ENCODE results near the gene SLC8A3. TPM values are rescaled to one million over a fixed set of nuclear protein-coding genes. Genes with fewer than 3 reads are reported as not detected.

Gene SLC8A3
- total RNA-seq, 4 donors from 2014 or later = 0.19 to 1.1 (median 0.66) TPM

- no peak for TF ChIP-seq CTCF (IDR thresholded peaks at IDR 0.05; ENCODE audit: low read depth)
Observed at GRCh38 chr14:70018713-70019211, 170.0 kb downstream of the SLC8A3 start.

- TF ChIP-seq CTCF (IDR thresholded peaks at IDR 0.05; ENCODE audit: low read depth) = no peak
Observed at GRCh38 chr14:70018230-70018629, 170.5 kb downstream of the SLC8A3 start.

GRCh38 chr14:70014406-70015095 lies 174.2 kb downstream of the SLC8A3 start:
- no peak for TF ChIP-seq CTCF (IDR thresholded peaks at IDR 0.05; ENCODE audit: low read depth)

GRCh38 chr14:70013271-70013873 lies 175.4 kb downstream of the SLC8A3 start:
- no peak for TF ChIP-seq CTCF (IDR thresholded peaks at IDR 0.05; ENCODE audit: low read depth)

- TF ChIP-seq CTCF (IDR thresholded peaks at IDR 0.05; ENCODE audit: low read depth) = no peak
Observed at GRCh38 chr14:70011708-70012107, 177.0 kb downstream of the SLC8A3 start.

GRCh38 chr14:70011098-70011497 lies 177.7 kb downstream of the SLC8A3 start:
- no peak for TF ChIP-seq CTCF (IDR thresholded peaks at IDR 0.05; ENCODE audit: low read depth)

- TF ChIP-seq CTCF (IDR thresholded peaks at IDR 0.05; ENCODE audit: low read depth) = no peak
Observed at GRCh38 chr14:70009961-70010360, 178.8 kb downstream of the SLC8A3 start.

Measured in subcutaneous adipose tissue (tissue), 4 donors.